ENCODE data around the gene MCAT.

MCAT gene

GRCh38 chr22:43159484-43160178, 16.4 kb upstream of the MCAT start:
- no peak overlapping the region for H3K4me3 ChIP-seq (ENCODE audit: low read length)
- TF ChIP-seq CTCF (conservative IDR thresholded peaks at IDR 0.05; ENCODE audit: low read length), result 0 out of 2 replicates have a peak, but pooled peaks have one; percentile 14
- DNase-seq (ENCODE audit: low read depth), result no peak

- H3K4me3 ChIP-seq (ENCODE audit: low read length), result no peak overlapping the region
- TF ChIP-seq CTCF (conservative IDR thresholded peaks at IDR 0.05; ENCODE audit: low read length), result no peak
- no peak for DNase-seq (ENCODE audit: low read depth)
These were observed 15.7 kb upstream of the MCAT start for GRCh38 chr22:43158778-43159483.

GRCh38 chr22:43157874-43158546, 14.8 kb upstream of the MCAT start:
- DNase-seq (ENCODE audit: low read depth), result no peak
- no peak overlapping the region for H3K4me3 ChIP-seq (ENCODE audit: low read length)
- no peak for TF ChIP-seq CTCF (conservative IDR thresholded peaks at IDR 0.05; ENCODE audit: low read length)

GRCh38 chr22:43156413-43156812, 13.2 kb upstream of the MCAT start:
- no peak for TF ChIP-seq CTCF (conservative IDR thresholded peaks at IDR 0.05; ENCODE audit: low read length)
- H3K4me3 ChIP-seq (ENCODE audit: low read length), result no peak overlapping the region
- no peak for DNase-seq (ENCODE audit: low read depth)

GRCh38 chr22:43155789-43156188, 12.6 kb upstream of the MCAT start:
- no peak for TF ChIP-seq CTCF (conservative IDR thresholded peaks at IDR 0.05; ENCODE audit: low read length)
- no peak overlapping the region for H3K4me3 ChIP-seq (ENCODE audit: low read length)
- DNase-seq (ENCODE audit: low read depth), result peak; percentile 20

- no peak overlapping the region for H3K4me3 ChIP-seq (ENCODE audit: low read length)
- peak; percentile 18 for DNase-seq (ENCODE audit: low read depth)
- TF ChIP-seq CTCF (conservative IDR thresholded peaks at IDR 0.05; ENCODE audit: low read length), result no peak
These were observed 11.8 kb upstream of the MCAT start for GRCh38 chr22:43154887-43155536.
